Adrenal gland (tissue), 5 donors: ENCODE results near the gene ZSWIM5.

Source experiments
- POLR2A ChIP-seq, 2 donors: fragments of 450-650 bp; IDR thresholded peaks; one replicate each; pipeline ENCODE4 v1.6.1; 2017; ENCODE audit warnings: antibody characterized with exemption in 2 of 2, mild to moderate bottlenecking in 2 of 2, moderate library complexity in 1 of 2
- TF ChIP-seq, protein P1 (sequence below), 6 experiments: fragments of 450-650 bp in 4 of 6; fragments of 200-600 bp in 2 of 6; sonication (generic) in 1 of 6; IDR thresholded peaks; 1 replicate in 5 of 6; 2 replicates in 1 of 6; pipeline versions ENCODE4 v1.5.1 to v1.8.0; 2016 to 2021; ENCODE audit warnings: antibody characterized with exemption in 6 of 6, mild to moderate bottlenecking in 2 of 6, moderate library complexity in 1 of 6
- donor health status: DM: no; HTN: no; CAD: no.

- TF ChIP-seq, protein P1, sequence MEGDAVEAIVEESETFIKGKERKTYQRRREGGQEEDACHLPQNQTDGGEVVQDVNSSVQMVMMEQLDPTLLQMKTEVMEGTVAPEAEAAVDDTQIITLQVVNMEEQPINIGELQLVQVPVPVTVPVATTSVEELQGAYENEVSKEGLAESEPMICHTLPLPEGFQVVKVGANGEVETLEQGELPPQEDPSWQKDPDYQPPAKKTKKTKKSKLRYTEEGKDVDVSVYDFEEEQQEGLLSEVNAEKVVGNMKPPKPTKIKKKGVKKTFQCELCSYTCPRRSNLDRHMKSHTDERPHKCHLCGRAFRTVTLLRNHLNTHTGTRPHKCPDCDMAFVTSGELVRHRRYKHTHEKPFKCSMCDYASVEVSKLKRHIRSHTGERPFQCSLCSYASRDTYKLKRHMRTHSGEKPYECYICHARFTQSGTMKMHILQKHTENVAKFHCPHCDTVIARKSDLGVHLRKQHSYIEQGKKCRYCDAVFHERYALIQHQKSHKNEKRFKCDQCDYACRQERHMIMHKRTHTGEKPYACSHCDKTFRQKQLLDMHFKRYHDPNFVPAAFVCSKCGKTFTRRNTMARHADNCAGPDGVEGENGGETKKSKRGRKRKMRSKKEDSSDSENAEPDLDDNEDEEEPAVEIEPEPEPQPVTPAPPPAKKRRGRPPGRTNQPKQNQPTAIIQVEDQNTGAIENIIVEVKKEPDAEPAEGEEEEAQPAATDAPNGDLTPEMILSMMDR (IDR thresholded peaks at IDR 0.05), result no peak
- no peak for TF ChIP-seq POLR2A (IDR thresholded peaks at IDR 0.05)
Measured at GRCh38 chr1:45047032-45047431, 159.4 kb downstream of the ZSWIM5 start.
